H9 (cell line): Measurements from ENCODE around the gene CCDC91. TPM values are rescaled to one million over a fixed set of nuclear protein-coding genes. Genes with fewer than 3 reads are reported as not detected.

Experiments
- DNase-seq: peaks from one replicate; pipeline ENCODE4 v3.0.0-alpha.2; 2017
- H2AFZ ChIP-seq: one replicate; pipeline ENCODE4 v1.6.1; 2013; ENCODE audit warnings: mild to moderate bottlenecking, low read length, control low read depth, moderate library complexity
- H2AK5ac ChIP-seq: 2 replicates; pipeline ENCODE4 v1.6.1; 2013; ENCODE audit warnings: low read length, control low read depth, mixed read lengths; ENCODE audit not compliant: insufficient read length
- H2BK120ac ChIP-seq: one replicate; pipeline ENCODE4 v1.6.1; 2013; ENCODE audit warnings: low read depth, mild to moderate bottlenecking, low read length, control low read depth, inconsistent platforms; ENCODE audit not compliant: poor library complexity, severe bottlenecking
- H2BK12ac ChIP-seq: 2 replicates; pipeline ENCODE4 v1.6.1; 2013; ENCODE audit warnings: low read length, control low read depth, mixed read lengths, low read depth; ENCODE audit not compliant: insufficient read length
- H2BK15ac ChIP-seq: 2 replicates; pipeline ENCODE4 v1.6.1; 2013; ENCODE audit warnings: low read depth, low read length, control low read depth
- H2BK20ac ChIP-seq: one replicate; pipeline ENCODE4 v1.6.1; 2013; ENCODE audit warnings: low read depth, mild to moderate bottlenecking, low read length, control low read depth, inconsistent platforms; ENCODE audit not compliant: poor library complexity, severe bottlenecking
- H2BK5ac ChIP-seq: 2 replicates; pipeline ENCODE4 v1.6.1; 2013; ENCODE audit warnings: low read length, control low read depth, mixed read lengths; ENCODE audit not compliant: insufficient read length
- H3K14ac ChIP-seq: 2 replicates; pipeline ENCODE4 v1.6.1; 2013; ENCODE audit warnings: low read length, control low read depth; ENCODE audit not compliant: insufficient read depth
- H3K18ac ChIP-seq: 2 replicates; pipeline ENCODE4 v1.6.1; 2013; ENCODE audit warnings: low read depth, mild to moderate bottlenecking, mixed read lengths, low read length, control low read depth; ENCODE audit not compliant: insufficient read length
- H3K23ac ChIP-seq: 2 replicates; pipeline ENCODE4 v1.6.1; 2013; ENCODE audit warnings: low read length, control low read depth, mixed read lengths, low read depth; ENCODE audit not compliant: insufficient read length
- H3K23me2 ChIP-seq: 2 replicates; pipeline ENCODE4 v1.6.1; 2013; ENCODE audit warnings: low read depth, mild to moderate bottlenecking, mixed read lengths, low read length, control low read depth; ENCODE audit not compliant: insufficient read length, poor library complexity, severe bottlenecking
- H3K27ac ChIP-seq: 2 replicates; pipeline ENCODE4 v1.5.1; 2013; ENCODE audit warnings: low read length, control low read depth, mixed read lengths, low read depth; ENCODE audit not compliant: insufficient read length
- H3K27me3 ChIP-seq: 2 replicates; pipeline ENCODE4 v1.6.1; 2013; ENCODE audit warnings: low read length, control low read depth, inconsistent platforms; ENCODE audit not compliant: insufficient read depth
- H3K4ac ChIP-seq: 2 replicates; pipeline ENCODE4 v1.6.1; 2013; ENCODE audit warnings: low read depth, mild to moderate bottlenecking, control low read depth, inconsistent platforms, low read length, moderate library complexity
- H3K4me1 ChIP-seq: 2 replicates; pipeline ENCODE4 v1.6.1; 2013; ENCODE audit warnings: low read length, control low read depth, inconsistent platforms; ENCODE audit not compliant: insufficient read depth
- H3K4me2 ChIP-seq: 2 replicates; pipeline ENCODE4 v1.6.1; 2013; ENCODE audit warnings: low read length, control low read depth, mixed read lengths; ENCODE audit not compliant: insufficient read length, insufficient read depth
- H3K56ac ChIP-seq: 2 replicates; pipeline ENCODE4 v1.6.1; 2013; ENCODE audit warnings: low read depth, mild to moderate bottlenecking, mixed read lengths, low read length, control low read depth; ENCODE audit not compliant: insufficient read length
- H3K79me1 ChIP-seq: 2 replicates; pipeline ENCODE4 v1.6.1; 2013; ENCODE audit warnings: low read depth, mild to moderate bottlenecking, moderate library complexity, low read length, control low read depth, inconsistent platforms; ENCODE audit not compliant: insufficient read depth, poor library complexity, severe bottlenecking
- H3K79me2 ChIP-seq: 2 replicates; pipeline ENCODE4 v1.6.1; 2013; ENCODE audit warnings: low read length, control low read depth, inconsistent platforms; ENCODE audit not compliant: insufficient read depth
- H3K9ac ChIP-seq: 2 replicates; pipeline ENCODE4 v1.6.1; 2013; ENCODE audit warnings: low read length, control low read depth, mixed read lengths; ENCODE audit not compliant: insufficient read length; ENCODE audit errors: extremely low read depth
- H3K9me3 ChIP-seq: one replicate; pipeline ENCODE4 v1.6.1; 2013; ENCODE audit warnings: low read depth, low read length, inconsistent platforms; ENCODE audit not compliant: control insufficient read depth
- H3T11ph ChIP-seq: one replicate; pipeline ENCODE4 v1.6.1; 2013; ENCODE audit warnings: mild to moderate bottlenecking, low read length, control low read depth, inconsistent platforms
- H4K20me1 ChIP-seq: one replicate; pipeline ENCODE4 v1.6.1; 2013; ENCODE audit not compliant: control insufficient read depth, insufficient read length, insufficient read depth
- H4K5ac ChIP-seq: 2 replicates; pipeline ENCODE4 v1.6.1; 2013; ENCODE audit warnings: low read depth, mild to moderate bottlenecking, mixed read lengths, low read length, control low read depth; ENCODE audit not compliant: insufficient read length
- H4K8ac ChIP-seq: replicated peaks from 2 replicates; pipeline ENCODE4 v1.6.1; 2013; ENCODE audit warnings: low read length, control low read depth, mixed read lengths, low read depth; ENCODE audit not compliant: insufficient read length
- H4K91ac ChIP-seq: 2 replicates; pipeline ENCODE4 v1.6.1; 2013; ENCODE audit warnings: low read depth, mild to moderate bottlenecking, moderate library complexity, mixed read lengths, low read length, control low read depth; ENCODE audit not compliant: insufficient read length
- H3K27ac Mint-ChIP-seq, 3 experiments: 2 replicates in 2 of 3; 3 replicates in 1 of 3; pipeline ENCODE4 v1.8.0; 2020 to 2021; ENCODE audit warnings: mixed read lengths in 3 of 3, mild to moderate bottlenecking in 1 of 3, moderate library complexity in 1 of 3
- H3K27me3 Mint-ChIP-seq: 2 replicates; pipeline ENCODE4 v1.8.0; 2021; ENCODE audit warnings: low read depth, mild to moderate bottlenecking, moderate library complexity, mixed read lengths
- H3K36me3 Mint-ChIP-seq, 3 experiments: 2 replicates in 2 of 3; 3 replicates in 1 of 3; pipeline ENCODE4 v1.8.0; 2020 to 2021; ENCODE audit warnings: low read depth in 3 of 3, mixed read lengths in 3 of 3; ENCODE audit not compliant: insufficient read depth in 1 of 3
- H3K4me1 Mint-ChIP-seq, 2 experiments: 2 replicates each; pipeline ENCODE4 v1.8.0; 2020; ENCODE audit warnings: mixed read lengths in 2 of 2
- H3K4me3 Mint-ChIP-seq, 2 experiments: 2 replicates in 1 of 2; 3 replicates in 1 of 2; pipeline ENCODE4 v1.8.0; 2020 to 2021; ENCODE audit warnings: mild to moderate bottlenecking in 2 of 2, mixed read lengths in 2 of 2, moderate library complexity in 1 of 2
- H3K9me3 Mint-ChIP-seq, 2 experiments: 2 replicates in 1 of 2; 3 replicates in 1 of 2; pipeline ENCODE4 v1.8.0; 2020; ENCODE audit warnings: mild to moderate bottlenecking in 2 of 2, mixed read lengths in 2 of 2, moderate library complexity in 1 of 2
- CTCF ChIP-seq: fragments of 200-600 bp; sonication (generic); conservative IDR thresholded peaks from 3 replicates; pipeline ENCODE4 v1.8.0; 2021; ENCODE audit warnings: antibody characterized with exemption, mild to moderate bottlenecking
- WGBS: extraction: QIAGEN DNeasy Blood & Tissue Kit; methylation state at CpG from one replicate; pipeline ENCODE4 v1.1.7; 2013; ENCODE audit warnings: missing lambda C conversion rate, low lambda C conversion rate, mixed read lengths; ENCODE audit not compliant: insufficient read length; ENCODE audit errors: extremely low coverage; 5-methylcytosine and 5-hydroxymethylcytosine counted together
- total RNA-seq: library from RNA; stranded (reverse); gene quantifications from 2 replicates; pipeline ENCODE4 v1.2.1, GENCODE V29; 2021

The CCDC91 gene
- total RNA-seq, 1 experiment from 2014 or later = 22.7 TPM

DNA sequence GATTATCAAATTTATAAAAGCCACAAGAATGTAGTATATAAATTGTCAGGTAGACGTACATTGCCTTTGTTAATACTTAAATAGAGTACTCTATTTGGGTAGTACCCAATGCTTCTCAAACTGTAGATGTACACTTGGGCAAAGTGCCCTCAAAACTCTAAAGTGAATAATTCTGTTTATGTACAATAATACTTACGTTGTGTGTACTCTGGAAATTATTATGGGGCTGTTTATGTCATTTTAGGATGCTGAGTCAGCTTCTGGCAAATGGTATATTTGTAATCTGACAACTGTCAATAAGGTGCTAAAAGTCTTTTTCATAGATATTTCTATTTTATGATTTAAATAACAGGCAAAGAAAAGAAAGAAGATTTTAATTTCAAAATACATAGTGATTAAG, 102.4 kb downstream of the CCDC91 start:
- H4K91ac ChIP-seq = no peak overlapping the region
- no peaks in the 10 kb centered on the region for H3K4me1 ChIP-seq
- TF ChIP-seq CTCF = no peak
- no peak overlapping the region for H3K56ac ChIP-seq
- H2BK12ac ChIP-seq = no peak overlapping the region
- no peak overlapping the region for H3K18ac ChIP-seq
- H3K27me3 Mint-ChIP-seq = no peaks in the 10 kb centered on the region
- H2BK15ac ChIP-seq = no peak overlapping the region
- peaks cover 10 to 12% of the 10 kb centered on the region in 2 experiments for H3K4me1 Mint-ChIP-seq
- no peak overlapping the region for H3K27ac ChIP-seq
- H3K4me2 ChIP-seq = no peak overlapping the region
- H3K9me3 ChIP-seq = no peaks in the 10 kb centered on the region
- H2BK120ac ChIP-seq = no peak overlapping the region
- no peaks in the 10 kb centered on the region for H3K79me1 ChIP-seq
- no peak overlapping the region for H3T11ph ChIP-seq
- H3K9me3 Mint-ChIP-seq = peaks cover 17 to 19% of the 10 kb centered on the region in 2 experiments
- H4K8ac ChIP-seq = no peak overlapping the region
- H2BK5ac ChIP-seq = no peak overlapping the region
- no peaks in the 10 kb centered on the region for H3K23me2 ChIP-seq
- no peak overlapping the region for H3K14ac ChIP-seq
- no peak overlapping the region for H3K4me3 Mint-ChIP-seq
- H3K9ac ChIP-seq = no peak overlapping the region
- 0 out of 2 replicates have a peak, but pooled peaks cover 2% of the 10 kb centered on the region for H3K79me2 ChIP-seq
- H3K23ac ChIP-seq = no peak overlapping the region
- WGBS = no CpG with 5 or more reads among the region's 2 CpGs
- H3K27ac Mint-ChIP-seq = no peak overlapping the region
- peaks cover 14 to 23% (median 21%) of the 10 kb centered on the region in 3 experiments for H3K36me3 Mint-ChIP-seq
- no peak overlapping the region for H4K5ac ChIP-seq
- H2BK20ac ChIP-seq = no peak overlapping the region
- no peak overlapping the region for H2AK5ac ChIP-seq
- no peak overlapping the region for H3K4ac ChIP-seq
- H2AFZ ChIP-seq = no peak overlapping the region
- no peaks in the 10 kb centered on the region for H4K20me1 ChIP-seq
- H3K27me3 ChIP-seq = no peaks in the 10 kb centered on the region
- no peak for DNase-seq
